DND-41 (cell line): ENCODE results near the gene PXMP2.

Experiments used
- EZH2 ChIP-seq: IDR thresholded peaks from 3 replicates; pipeline ENCODE4 v1.6.1; 2012; ENCODE audit warnings: borderline replicate concordance, low read depth, mild to moderate bottlenecking, moderate library complexity, low read length, inconsistent platforms; ENCODE audit not compliant: severe bottlenecking
- TF ChIP-seq, protein P1 (sequence below): IDR thresholded peaks from 2 replicates; pipeline ENCODE4 v1.5.1; 2012; ENCODE audit warnings: borderline replicate concordance, low read length, moderate library complexity, mild to moderate bottlenecking; ENCODE audit not compliant: poor library complexity, severe bottlenecking; ENCODE audit errors: extremely low read depth

DNA sequence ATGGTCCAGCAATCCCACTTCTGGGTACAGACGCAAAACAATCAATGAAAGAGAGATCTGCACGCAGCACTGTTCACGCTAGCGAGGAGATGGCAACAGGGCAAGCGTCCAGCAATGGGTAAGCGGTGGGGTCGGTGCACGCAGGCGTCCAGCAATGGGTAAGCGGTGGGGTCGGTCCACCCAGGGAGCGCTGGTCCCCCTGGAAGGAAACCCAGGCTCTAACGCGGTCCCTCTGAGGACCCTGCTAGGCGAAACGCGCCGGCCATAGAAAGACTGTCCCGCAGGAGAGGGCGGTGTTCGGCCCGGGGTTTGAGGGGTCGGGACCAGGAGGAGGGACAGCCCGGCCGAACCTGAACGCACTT is 22.6 kb downstream of the PXMP2 start:
- TF ChIP-seq, protein P1, sequence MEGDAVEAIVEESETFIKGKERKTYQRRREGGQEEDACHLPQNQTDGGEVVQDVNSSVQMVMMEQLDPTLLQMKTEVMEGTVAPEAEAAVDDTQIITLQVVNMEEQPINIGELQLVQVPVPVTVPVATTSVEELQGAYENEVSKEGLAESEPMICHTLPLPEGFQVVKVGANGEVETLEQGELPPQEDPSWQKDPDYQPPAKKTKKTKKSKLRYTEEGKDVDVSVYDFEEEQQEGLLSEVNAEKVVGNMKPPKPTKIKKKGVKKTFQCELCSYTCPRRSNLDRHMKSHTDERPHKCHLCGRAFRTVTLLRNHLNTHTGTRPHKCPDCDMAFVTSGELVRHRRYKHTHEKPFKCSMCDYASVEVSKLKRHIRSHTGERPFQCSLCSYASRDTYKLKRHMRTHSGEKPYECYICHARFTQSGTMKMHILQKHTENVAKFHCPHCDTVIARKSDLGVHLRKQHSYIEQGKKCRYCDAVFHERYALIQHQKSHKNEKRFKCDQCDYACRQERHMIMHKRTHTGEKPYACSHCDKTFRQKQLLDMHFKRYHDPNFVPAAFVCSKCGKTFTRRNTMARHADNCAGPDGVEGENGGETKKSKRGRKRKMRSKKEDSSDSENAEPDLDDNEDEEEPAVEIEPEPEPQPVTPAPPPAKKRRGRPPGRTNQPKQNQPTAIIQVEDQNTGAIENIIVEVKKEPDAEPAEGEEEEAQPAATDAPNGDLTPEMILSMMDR, result no peak
- no peak for TF ChIP-seq EZH2
